KOPT-K1 (cell line): ENCODE results near the gene MCOLN2.
"Not testable (repeated sequence)": the region's sequence is repeated elsewhere in the genome, so short reads cannot be mapped to it uniquely, and the experiment has no call there.

Source experiments
- H3K27ac ChIP-seq: fragments of 200-600 bp; sonication (generic); 2 replicates; pipeline ENCODE4 v1.5.1; 2016; ENCODE audit warnings: antibody characterized with exemption, mild to moderate bottlenecking, low read depth, low read length; ENCODE audit not compliant: poor library complexity, severe bottlenecking
- H3K36me3 ChIP-seq: fragments of 200-600 bp; sonication (generic); 2 replicates; pipeline ENCODE4 v1.5.1; 2017; ENCODE audit warnings: antibody characterized with exemption, mild to moderate bottlenecking, low read length, moderate library complexity; ENCODE audit not compliant: insufficient read depth
- H3K9me3 ChIP-seq: fragments of 200-600 bp; sonication (generic); 2 replicates; pipeline ENCODE4 v1.5.1; 2017; ENCODE audit warnings: antibody characterized with exemption, low read length, mild to moderate bottlenecking; ENCODE audit not compliant: insufficient read depth, poor library complexity, severe bottlenecking

MCOLN2 gene

DNA sequence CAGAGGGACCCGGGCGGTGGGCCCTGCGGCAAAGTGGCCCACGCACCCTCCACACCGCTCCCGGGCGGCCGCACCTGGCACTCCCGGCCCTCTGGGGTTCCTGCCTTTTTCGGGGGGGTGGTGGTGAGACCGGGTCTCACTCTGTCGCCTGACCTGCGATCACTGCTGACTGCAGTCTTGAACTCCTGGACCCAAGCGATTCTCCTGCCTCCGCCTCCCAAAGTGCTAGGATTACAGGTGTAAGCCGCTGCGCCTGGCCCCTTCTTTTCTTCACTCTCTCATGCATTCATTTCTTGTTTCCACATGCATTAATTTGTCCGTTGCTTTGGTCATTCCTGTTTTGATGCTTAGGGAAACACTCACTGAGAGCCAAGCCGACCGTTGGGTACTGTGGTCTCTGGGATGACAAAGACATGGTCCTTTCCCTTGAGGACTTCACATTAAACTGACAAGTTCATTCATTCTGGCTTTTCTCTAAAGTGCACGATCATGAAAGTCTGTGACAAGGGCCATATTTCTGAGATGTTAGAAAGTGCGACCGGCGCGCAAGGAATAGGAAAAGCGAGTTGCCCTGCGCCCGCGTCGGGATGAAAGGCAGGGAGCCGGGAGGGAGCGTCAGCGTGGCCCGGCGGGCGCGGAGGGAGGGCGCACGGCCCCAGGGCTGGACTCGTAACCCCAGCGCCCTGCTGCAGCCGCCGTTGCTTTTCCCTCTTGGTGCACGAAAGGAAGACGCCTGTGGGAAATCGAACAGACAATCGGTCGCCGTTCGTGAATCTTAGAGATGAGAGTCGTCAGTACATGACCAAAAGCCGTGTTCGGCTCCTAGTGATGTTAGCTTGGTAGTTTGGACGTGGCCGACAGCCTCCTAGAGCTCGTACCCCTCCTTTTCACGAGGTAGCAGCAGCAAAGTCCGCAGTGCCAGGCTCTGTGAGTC is 1.0 kb upstream of the MCOLN2 start:
- no peak overlapping the region for H3K27ac ChIP-seq

DNA sequence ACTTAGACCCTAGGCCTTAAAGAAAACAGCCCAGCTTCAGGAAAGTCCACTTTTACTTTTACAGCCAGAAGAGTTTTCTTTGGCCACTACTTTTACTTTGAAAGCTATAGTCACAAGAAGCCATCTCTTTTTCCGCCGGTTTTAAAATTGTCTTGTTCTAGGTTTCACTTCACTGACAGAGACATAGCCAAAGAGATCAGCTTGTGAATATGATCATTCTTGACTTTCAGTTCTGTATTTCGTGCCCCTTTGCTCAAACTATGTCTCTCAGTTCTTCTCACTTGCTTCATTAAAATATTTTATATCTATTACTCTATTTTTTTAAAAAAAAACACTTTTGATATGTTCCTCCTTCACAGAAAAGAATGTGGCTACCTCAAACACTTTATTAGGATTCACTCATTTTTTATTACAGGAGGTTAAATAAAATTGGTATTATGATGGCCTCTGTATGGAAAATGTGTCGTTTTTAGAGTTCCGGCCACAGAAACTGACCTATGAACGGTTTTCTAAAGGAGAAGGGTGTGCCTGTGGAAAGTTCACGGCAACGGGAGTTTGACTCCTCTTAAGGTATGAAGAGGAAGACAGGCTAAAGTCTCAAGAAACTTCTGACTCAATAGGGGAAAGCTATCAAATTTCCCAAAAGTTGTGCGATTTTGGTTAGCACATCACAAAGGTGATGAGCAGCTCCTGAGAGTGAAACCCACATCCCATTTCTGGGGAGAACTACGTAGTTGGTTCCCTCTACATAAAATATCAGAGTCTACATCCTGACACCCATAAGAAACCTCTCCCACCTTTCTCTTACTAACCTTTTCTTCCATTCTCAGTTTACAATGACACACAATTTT is 1.2 kb downstream of the MCOLN2 start:
- Histone ChIP-seq H3K9me3 (no peaks in the 10 kb centered on the region), H3K36me3 (no peaks in the 10 kb centered on the region), H3K27ac (no peak overlapping the region)

More for the DNA sequence above, 1.0 kb upstream of the MCOLN2 start:
- Histone ChIP-seq H3K36me3 (no peaks in the 10 kb centered on the region), H3K9me3 (no peaks in the 10 kb centered on the region)

DNA sequence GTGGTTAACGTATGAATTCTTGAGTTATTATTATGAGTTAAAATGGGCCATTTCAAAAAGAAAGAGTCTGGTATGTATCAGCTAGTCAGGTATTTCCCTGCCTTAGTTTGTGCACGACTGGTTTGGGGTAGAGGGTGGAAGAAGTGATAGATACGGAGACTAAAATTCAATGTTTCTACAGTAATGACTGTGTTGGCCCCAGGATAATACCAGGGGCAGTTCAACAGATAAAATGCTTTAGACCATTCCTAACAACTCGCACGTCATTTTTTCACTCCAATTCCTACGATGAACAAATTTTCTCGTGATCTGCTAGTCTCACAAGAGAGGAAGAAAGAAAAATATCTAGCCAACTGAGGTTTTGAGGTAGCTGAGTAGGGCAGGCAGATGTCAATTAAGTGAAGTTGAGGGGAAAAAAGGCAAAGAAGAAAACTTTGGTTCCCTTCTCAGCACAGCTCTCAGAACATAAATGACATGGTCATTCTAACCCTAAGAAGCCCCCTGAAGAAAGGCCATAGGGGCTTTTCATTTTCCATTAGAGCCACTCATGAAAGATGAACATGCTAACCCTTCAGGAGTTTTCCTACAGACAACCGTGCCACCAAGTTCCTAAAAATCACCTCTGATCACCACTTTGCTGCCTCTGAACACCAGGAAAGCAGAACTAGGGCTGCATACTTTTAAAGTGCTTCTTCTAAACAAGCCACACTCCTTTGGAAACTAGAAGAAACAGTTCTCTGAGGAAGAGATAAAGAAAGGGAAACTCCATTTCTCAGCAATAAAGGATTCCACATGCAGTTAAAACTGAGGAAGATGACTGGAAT is 5.6 kb downstream of the MCOLN2 start:
- H3K36me3 ChIP-seq: no peaks in the 10 kb centered on the region
- no peak overlapping the region for H3K27ac ChIP-seq
- H3K9me3 ChIP-seq: no peaks in the 10 kb centered on the region

DNA sequence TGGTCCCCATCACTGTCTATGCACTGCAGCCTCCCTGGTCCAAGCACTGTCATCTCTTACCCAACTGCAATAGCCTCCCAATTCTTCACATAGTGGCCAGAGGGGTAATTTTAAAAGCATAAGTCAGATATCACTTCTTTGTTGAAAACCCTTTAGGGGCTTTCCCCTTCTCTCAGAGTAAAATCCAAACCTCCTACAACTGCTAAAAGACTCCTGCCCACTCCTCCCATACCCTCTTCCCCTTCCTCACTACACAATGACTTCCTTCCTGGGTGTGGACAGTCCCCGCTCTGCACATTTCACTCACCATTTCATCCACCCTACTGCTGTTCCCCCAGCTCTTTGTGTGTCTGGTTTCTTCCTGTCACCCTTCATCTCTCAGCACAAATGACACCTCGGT is 8.3 kb downstream of the MCOLN2 start:
- Histone ChIP-seq H3K9me3 (no peaks in the 10 kb centered on the region), H3K27ac (no peak overlapping the region), H3K36me3 (no peaks in the 10 kb centered on the region)

DNA sequence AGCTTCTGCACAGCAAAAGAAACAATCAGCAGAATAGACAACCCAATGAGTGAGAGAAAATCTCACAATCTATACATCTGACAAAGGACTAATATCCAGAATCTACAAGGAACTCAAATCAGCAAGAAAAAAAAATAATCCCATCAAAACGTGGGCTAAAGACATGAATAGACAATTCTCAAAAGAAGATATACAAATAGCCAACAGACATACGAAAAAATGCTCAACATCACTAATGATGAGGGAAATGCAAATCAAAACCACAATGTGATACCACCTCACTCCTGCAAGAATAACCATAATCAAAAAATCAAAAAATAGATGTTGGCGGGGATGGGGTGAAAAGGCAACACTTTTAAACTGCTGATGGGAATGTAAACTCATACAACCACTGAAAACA is 10.4 kb downstream of the MCOLN2 start:
- not testable (repeated sequence) for H3K36me3 ChIP-seq, H3K27ac ChIP-seq, H3K9me3 ChIP-seq

DNA sequence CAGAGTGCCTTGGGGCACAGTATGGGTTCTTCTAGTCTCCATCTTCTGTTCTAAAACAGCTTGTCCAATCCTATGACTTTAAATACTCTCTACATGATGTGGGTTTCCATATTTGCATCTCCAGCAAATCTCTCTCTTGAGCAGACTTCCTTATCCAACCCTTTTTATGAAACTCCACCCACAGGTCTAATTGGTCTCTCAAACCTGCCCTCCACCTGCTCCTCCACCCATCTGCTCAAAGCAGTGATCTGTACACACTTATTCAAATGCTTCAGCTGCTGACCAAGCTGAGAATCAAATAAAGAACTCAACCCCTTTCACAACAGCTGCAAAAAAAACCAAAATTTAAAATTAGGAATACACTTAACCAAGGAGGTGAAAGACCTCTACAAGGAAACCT is 11.5 kb downstream of the MCOLN2 start:
- no peak overlapping the region for H3K27ac ChIP-seq
- H3K36me3 ChIP-seq: no peaks in the 10 kb centered on the region
- no peaks in the 10 kb centered on the region for H3K9me3 ChIP-seq

DNA sequence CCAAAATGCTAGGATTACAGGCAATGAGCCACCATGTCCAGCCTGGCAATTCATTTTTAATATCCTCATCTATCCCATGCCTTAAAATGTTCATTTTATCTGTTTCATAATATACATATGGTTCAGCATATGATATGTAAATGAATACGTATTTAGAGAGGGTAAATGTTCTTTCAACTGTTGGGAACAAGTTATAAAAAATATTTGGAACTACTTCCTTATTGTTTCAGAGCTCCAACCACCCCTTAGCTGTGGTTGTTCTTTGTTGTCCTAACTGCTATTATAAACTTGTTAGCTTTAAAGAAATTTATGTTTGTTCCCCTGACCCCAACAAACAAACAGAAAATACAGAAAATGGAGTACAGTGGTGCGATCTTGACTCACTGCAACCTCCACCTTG is 14.5 kb downstream of the MCOLN2 start:
- Histone ChIP-seq H3K27ac (no peak overlapping the region), H3K36me3 (no peaks in the 10 kb centered on the region), H3K9me3 (no peaks in the 10 kb centered on the region)

DNA sequence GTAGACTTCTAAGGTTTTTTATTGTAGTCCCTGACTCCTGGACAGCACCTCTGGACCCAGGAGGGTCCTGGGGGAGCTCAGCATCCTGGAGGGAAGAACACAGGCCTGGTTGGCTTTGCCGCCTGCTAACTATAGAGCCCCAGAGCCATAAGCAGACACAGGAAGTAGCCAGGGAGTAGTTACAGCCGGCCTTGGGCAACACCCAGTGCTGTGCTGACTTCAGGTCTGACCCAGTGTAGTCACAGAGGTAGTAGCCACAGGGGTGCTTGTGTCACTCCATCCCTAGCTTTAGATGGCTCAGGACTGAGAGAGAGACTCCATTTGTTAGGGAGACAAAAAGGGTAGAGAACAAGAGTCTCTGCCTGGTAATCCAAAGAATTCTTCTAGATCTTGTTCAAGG is 21.9 kb downstream of the MCOLN2 start:
- Histone ChIP-seq H3K36me3 (no peaks in the 10 kb centered on the region), H3K9me3 (no peaks in the 10 kb centered on the region), H3K27ac (no peak overlapping the region)

DNA sequence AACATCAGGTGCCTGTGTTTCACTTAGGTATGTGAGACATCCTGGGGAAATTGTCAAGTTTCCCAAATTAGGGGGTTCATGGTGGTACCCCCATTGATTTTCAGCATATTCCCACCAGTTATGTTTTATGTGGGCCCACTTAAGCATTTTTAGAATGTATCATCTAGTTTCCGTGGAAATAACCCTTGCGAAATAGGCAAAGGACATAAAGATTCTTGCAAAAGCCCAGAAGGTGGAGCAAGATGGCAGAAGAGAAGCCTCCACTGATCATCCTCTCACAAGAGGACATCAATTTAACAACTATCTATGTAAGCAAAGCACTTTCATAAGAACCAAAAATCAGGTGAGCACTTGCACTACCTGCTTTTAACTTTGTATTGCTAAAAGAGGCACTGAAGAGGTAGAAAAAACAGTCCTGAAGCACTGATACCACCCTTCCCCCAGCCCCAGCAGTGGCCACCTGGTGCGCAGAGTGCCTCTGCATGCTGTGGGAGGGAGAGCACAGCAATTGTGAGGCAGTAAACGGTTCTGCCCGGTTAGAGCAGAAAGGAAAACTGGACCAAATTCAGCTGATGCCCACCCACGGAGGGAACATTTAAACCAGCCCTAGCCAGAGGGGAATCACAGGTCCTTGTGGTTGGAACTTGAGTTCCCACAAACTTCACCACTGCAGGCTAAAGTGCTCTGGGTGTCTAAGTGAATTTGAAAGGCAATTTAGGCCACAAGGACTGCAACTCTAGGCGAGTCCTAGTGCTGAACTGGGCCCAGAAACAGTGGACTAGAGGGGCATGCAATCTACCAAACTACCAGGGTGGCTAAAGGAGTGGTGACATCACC is 23.2 kb downstream of the MCOLN2 start:
- H3K36me3 ChIP-seq: no peaks in the 10 kb centered on the region
- no peaks in the 10 kb centered on the region for H3K9me3 ChIP-seq
- no peak overlapping the region for H3K27ac ChIP-seq

DNA sequence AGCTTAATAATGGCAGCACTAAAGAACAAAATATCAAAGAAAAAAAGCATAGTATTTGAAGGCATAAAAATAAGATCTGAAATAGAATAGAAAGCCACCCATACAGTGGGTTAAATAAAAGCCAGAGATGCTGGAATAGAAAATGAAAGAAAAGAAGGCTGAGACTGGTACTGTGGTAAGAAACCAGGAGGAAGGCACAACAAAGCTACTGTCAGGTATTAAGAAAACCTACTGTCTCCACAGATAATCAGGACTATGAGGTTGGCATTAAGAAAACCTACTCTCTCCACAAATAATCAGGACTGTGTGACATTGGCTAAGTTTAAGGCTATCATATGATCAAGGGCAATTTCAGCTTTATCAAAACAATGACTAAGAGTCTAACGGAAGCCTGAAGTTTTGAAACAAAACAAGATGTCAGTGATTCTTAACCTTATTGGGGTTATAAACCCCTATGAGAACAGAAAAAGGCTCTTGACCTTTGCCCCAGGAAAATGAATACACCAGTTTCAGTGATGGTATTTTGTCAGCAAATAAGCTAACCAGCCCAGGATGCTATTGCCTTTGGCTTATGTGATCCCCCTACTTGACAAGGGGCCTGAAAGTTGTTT is 24.4 kb downstream of the MCOLN2 start:
- Histone ChIP-seq H3K9me3 (no peaks in the 10 kb centered on the region), H3K36me3 (no peaks in the 10 kb centered on the region), H3K27ac (no peak overlapping the region)

DNA sequence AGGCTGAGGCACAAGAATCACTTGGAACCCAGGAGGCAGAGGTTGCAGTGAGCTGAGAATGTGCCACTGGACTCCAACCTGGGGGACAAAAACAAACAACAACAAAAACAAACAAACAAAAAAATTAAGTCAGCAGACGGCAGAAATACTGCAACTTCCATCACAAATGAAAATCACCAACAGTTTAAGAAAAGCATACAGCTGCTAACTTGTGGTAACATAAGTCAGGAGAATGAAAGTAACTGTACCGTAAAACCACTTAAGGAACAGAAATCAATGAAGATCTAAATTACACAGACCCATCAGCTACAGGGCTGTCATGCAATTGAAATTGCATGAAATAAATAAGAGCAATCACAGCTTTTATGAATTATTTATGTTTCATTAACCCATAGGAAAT is 25.0 kb downstream of the MCOLN2 start:
- Histone ChIP-seq H3K9me3 (no peaks in the 10 kb centered on the region), H3K36me3 (no peaks in the 10 kb centered on the region), H3K27ac (peak overlapping the region; percentile 4)

DNA sequence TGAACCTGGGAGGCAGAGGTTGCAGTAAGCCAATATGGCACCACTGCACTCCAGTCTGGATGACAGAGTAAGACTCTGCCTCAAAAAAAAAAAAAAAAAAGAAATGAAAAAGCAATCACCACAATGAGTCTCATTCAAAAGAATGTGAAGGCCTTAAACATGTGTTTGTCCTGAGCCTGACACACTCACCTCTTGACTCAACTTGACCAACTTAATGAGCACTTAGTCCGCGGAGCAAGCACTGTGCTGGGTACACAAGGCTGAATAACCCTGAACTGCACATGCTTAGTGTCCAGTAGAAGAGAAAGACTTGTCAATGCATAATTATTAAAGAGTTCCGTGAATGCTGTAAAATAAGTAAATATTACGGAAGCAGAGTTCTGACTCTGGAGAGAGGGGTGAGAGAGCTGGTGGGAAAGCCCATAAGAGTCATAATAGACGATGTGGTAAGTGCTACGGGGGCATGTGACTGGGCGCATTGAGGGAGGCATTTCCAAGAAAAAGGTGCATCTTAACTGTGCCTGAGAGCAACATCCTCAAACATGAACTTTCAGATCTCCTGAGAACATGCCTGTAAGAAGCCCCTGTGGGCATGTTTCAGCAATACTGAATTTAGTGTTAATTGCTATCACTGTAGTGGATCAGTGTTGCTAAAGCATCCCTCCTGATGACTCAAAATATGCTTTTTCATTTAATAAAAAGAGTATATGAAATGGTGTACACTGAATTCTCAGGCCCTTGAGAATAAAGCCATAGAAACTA is 27.2 kb downstream of the MCOLN2 start:
- Histone ChIP-seq H3K9me3 (no peaks in the 10 kb centered on the region), H3K27ac (no peak overlapping the region), H3K36me3 (no peaks in the 10 kb centered on the region)

DNA sequence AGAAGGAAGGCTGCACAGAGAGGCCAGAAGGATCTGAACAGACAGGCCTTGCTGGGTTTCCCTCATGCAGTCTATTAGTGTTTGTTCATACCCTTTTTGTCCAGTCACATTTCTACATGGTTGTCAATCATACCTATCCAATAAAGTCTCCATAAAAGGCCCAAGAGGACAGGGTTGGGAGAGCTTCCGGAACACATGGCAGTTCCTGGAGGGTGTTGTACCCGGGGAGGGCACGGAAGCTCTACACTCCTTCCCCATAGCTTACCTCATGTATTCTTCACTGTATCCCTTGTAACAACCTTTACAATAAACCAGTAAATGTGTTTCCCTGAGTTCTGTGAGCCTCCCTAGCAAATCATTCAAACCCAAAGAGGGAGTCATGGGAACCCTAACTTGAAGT is 28.0 kb downstream of the MCOLN2 start:
- H3K36me3 ChIP-seq: no peaks in the 10 kb centered on the region
- no peak overlapping the region for H3K27ac ChIP-seq
- H3K9me3 ChIP-seq: no peaks in the 10 kb centered on the region
